ENCODE measurements around the gene SRGAP1.
A peak's percentile ranks its signal among the peaks of the same experiment; 100 is the strongest.

SRGAP1 gene

GRCh38 chr12:63968673-63969072, 124.2 kb downstream of the SRGAP1 start:
- DNase-seq, result no peak

GRCh38 chr12:63976902-63977395, 132.4 kb downstream of the SRGAP1 start:
- DNase-seq, result no peak

DNA sequence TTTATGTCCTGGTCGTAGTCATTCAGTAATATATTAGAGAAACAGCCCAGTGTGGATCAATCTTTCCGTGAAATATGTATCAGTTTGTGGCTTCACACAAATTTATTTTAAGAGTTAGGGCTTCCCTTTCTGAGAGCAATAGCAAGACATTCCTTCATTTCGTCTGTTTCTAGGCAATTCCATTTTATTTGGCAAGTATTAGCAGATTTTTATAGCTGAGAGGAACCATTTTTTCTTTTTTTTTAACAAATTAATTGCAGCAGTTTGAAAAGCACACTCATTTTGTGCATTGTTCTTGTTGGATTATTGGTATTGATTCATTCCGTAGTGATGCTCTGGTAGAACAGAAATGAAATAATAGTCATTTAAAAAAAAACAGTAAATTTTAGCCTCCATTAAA, 132.9 kb downstream of the SRGAP1 start:
- peak; percentile 50 for DNase-seq

DNA sequence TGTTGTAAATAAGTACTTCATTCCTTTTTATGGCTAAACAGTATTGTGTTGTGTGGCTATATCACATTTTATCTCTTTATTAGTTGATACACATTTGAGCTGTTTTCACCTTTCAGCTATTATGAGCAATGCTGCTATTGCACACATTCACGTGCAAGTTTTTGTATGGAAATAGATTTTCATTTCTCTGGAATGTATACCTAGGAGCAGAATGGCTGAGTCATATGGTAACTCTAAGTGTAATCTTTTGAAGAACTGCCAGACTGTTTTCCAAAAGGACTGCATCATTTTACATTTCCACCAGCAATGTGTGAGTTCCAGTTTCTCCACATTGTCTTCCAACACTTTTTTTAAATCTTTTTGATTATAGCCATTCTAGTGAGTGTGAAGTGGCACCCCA, 134.0 kb downstream of the SRGAP1 start:
- peak; percentile 84 for DNase-seq

- DNase-seq, result no peak
Observed at GRCh38 chr12:63980211-63980610, 135.7 kb downstream of the SRGAP1 start.

GRCh38 chr12:63981343-63981742, 136.8 kb downstream of the SRGAP1 start:
- no peak for DNase-seq

GRCh38 chr12:63982604-63983295, 138.2 kb downstream of the SRGAP1 start:
- DNase-seq, result no peak

GRCh38 chr12:63985456-63985855, 141.0 kb downstream of the SRGAP1 start:
- no peak for DNase-seq

GRCh38 chr12:63985945-63986344, 141.4 kb downstream of the SRGAP1 start:
- no peak for DNase-seq

DNA sequence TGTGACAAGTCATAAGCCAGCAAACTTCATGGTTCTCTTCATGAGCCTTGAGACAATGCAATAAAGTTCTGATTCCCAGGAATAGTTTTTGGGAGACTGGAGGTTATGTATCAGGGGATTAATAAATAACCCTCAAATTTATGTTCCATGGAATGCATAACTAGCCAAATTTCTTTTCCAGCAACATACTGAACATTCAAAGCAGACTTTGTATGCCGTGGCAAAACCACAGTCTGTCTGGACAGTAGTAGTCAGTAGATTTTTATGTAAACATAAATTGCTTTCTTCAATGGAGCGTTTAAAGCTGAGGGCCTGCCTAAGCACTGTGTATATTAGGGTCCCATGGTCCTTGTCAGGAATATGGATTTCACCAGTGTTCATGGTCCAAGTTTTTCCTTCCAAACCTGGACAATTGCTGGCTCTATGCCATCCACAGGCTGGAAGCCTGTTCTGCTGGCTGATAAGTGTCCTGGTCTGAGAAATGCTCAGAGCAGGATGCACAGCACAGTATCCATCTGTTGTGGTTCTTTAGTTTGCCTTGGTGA, 144.9 kb downstream of the SRGAP1 start:
- DNase-seq, result peak; percentile 80

GRCh38 chr12:63990828-63991547, 146.5 kb downstream of the SRGAP1 start:
- DNase-seq, result no peak

DNA sequence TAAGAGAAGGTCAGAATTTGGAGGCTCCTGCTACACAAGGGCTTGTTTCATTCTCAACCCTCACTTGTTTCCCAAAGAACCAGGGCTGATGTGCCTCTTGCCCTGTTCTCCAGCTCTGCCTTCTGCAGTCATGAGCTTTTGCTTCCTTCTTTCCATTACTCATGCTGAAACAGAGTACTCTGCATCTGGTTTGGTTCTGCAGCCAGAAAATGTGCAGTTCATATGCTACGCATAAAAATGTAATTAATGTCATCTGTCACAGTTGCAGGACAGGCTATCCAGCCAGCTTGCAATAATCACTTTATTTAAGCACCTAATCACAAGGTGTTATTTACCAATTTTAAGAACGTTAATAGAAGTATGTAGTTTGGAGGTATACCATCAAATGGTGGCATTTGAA, 150.2 kb downstream of the SRGAP1 start:
- DNase-seq, result peak; percentile 80

DNA sequence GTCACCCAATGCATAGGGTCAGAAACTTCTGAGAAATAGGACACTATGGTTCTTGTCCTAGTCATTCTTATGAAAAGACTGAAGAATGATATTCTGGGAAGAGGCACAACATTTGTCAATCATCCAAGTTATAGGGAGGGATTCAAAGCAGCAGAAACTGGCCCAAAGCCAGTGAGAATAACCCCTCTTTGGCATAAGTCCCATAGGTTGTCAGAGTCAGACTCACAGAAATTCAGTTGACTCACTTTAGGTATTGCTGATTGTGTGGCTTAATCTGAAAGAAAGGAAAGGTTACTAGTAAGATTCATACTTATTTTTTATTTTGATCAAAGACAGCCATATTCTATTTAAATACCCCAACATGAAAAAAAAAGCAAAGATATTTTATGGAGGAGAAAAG, 151.0 kb downstream of the SRGAP1 start:
- DNase-seq, result peak; percentile 44

- no peak for DNase-seq
Observed at GRCh38 chr12:63996556-63996955, 152.1 kb downstream of the SRGAP1 start.

GRCh38 chr12:63997198-63997597, 152.7 kb downstream of the SRGAP1 start:
- DNase-seq, result peak; percentile 41

GRCh38 chr12:63998584-63998983, 154.1 kb downstream of the SRGAP1 start:
- DNase-seq, result no peak

- no peak for DNase-seq
Observed at GRCh38 chr12:63999853-64000252, 155.4 kb downstream of the SRGAP1 start.

GRCh38 chr12:64001439-64001838, 156.9 kb downstream of the SRGAP1 start:
- DNase-seq, result no peak

- DNase-seq, result peak; percentile 89
Observed at GRCh38 chr12:64004641-64005040, 160.1 kb downstream of the SRGAP1 start.

- peak; percentile 84 for DNase-seq
Observed at GRCh38 chr12:64006211-64006825, 161.8 kb downstream of the SRGAP1 start.

DNA sequence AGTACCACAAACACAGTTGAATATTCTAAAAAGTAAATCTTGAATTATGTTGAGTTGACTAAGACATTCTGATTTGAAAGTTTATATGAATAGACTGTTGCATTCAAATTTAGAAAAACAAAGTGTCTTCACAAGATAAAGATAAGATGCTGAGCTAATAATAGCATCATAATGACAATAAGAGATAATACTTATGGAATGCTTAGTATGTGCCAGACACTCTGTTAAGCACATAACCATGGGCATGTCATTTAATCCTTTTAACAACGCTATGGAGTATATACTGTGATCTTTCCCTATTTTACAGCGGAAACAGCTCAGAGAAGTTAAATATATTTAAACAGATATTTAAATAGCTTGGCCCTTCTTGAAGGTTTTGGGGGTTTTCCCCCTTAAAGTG, 163.4 kb downstream of the SRGAP1 start:
- DNase-seq, result no peak

DNA sequence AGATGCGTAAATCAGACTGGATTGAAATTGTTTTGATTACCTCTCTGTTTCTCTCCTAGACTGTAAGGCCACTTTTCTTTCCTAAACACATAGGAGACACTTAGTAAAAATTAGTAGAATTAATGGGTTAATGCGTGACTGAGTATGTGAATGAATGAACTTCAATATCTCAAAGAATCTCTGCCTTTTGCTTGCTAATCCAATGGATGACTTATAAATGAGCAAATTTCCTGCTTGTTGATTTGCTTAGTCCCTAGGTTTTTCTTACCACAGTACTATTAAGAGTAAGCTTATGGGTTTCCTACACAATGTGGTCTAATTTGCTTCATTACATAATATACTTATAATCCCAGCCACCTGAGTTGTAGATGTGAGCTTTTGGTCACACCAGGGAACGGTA, 164.1 kb downstream of the SRGAP1 start:
- DNase-seq, result no peak

- no peak for DNase-seq
Observed at GRCh38 chr12:64009321-64010068, 165.0 kb downstream of the SRGAP1 start.

All from fibroblast of skin of abdomen (primary cell).